HepG2 (cell line): Measurements from ENCODE around the gene IGFBP6. TPM values are rescaled to one million over a fixed set of nuclear protein-coding genes. Genes with fewer than 3 reads are reported as not detected.

Experiments used
- ATAC-seq: fragments of 200-7000 bp; cut with Tn5 transposase; 3 replicates; pipeline ENCODE4 v1.9.1; 2020; ENCODE audit warnings: mild to moderate bottlenecking, moderate library complexity
- BruUV-seq: library from RNA; stranded (reverse); fragments of 400-500 nt; replicated peaks from 2 replicates; lab custom pipeline; 2021; lab: Mats Ljungman, UMichigan
- CTCF ChIA-PET: fragments of 300-600 bp; formaldehyde crosslinking; extraction: SDS; loops from one replicate; lab custom pipeline; 2021; ENCODE audit warnings: low total read pairs, inconsistent platforms, low intra/inter-chr PET ratio; lab: Yijun Ruan, JAX
- POLR2A ChIA-PET: fragments of 350-600 bp; sonication (Branson Sonifier 250); formaldehyde crosslinking; loops from one replicate; lab custom pipeline; 2020; ENCODE audit warnings: antibody characterized with exemption, inconsistent platforms; lab: Yijun Ruan, JAX
- DNase-seq: peaks from one replicate; pipeline ENCODE4 v3.0.0-alpha.2; 2015; ENCODE audit warnings: low spot score
- FAIRE-seq: peaks from 3 replicates; lab custom pipeline; 2011; peaks lifted over from hg19 to GRCh38; lab: Jason Lieb, UNC
- H2AFZ ChIP-seq: one replicate; pipeline ENCODE4 v1.6.1; 2011; ENCODE audit warnings: low read length, inconsistent platforms
- H3K27ac ChIP-seq: fragments of 300-600 bp; 3 replicates; pipeline ENCODE4 v1.8.0; 2011; ENCODE audit warnings: mixed run types, mild to moderate bottlenecking, mixed read lengths, low read length, inconsistent platforms; ENCODE audit not compliant: insufficient read depth; ENCODE audit errors: extremely low read length
- H3K27me3 ChIP-seq, 2 experiments: fragments of 200-600 bp in 1 of 2; 2 replicates in 1 of 2; 3 replicates in 1 of 2; pipeline versions ENCODE4 v1.6.0 to v1.8.0; 2011; ENCODE audit warnings: low read length in 2 of 2, mild to moderate bottlenecking in 2 of 2, moderate library complexity in 2 of 2, inconsistent platforms in 1 of 2; ENCODE audit not compliant: insufficient read depth in 2 of 2, control insufficient read depth in 1 of 2
- H3K36me3 ChIP-seq, 2 experiments: fragments of 200-600 bp in 1 of 2; replicated peaks in 1 of 2; 2 replicates in 1 of 2; 3 replicates in 1 of 2; pipeline versions ENCODE4 v1.5.1 to v1.8.0; 2011; ENCODE audit warnings: low read length in 2 of 2, inconsistent platforms in 1 of 2; ENCODE audit not compliant: insufficient read depth in 2 of 2, control insufficient read depth in 1 of 2
- H3K4me1 ChIP-seq: 2 replicates; pipeline ENCODE4 v1.5.1; 2012; ENCODE audit warnings: low read length, inconsistent platforms; ENCODE audit not compliant: insufficient read depth
- H3K4me2 ChIP-seq: 2 replicates; pipeline ENCODE4 v1.6.0; 2011; ENCODE audit warnings: low read depth, low read length, inconsistent platforms
- H3K4me3 ChIP-seq, 3 experiments: fragments of 200-600 bp in 1 of 3; sonication (generic), shearing (Covaris generic) in 1 of 3; replicated peaks in 1 of 3; 2 replicates each; pipeline ENCODE4 v1.5.1; 2011 to 2016; ENCODE audit warnings: low read length in 3 of 3, inconsistent platforms in 2 of 3, low read depth in 2 of 3, mild to moderate bottlenecking in 2 of 3, control low read depth in 1 of 3, mixed read lengths in 1 of 3; ENCODE audit not compliant: insufficient read depth in 1 of 3
- H3K79me2 ChIP-seq: one replicate; pipeline ENCODE4 v1.6.1; 2011; ENCODE audit warnings: low read length, inconsistent platforms; ENCODE audit not compliant: insufficient read depth
- H3K9ac ChIP-seq: 2 replicates; pipeline ENCODE4 v1.6.0; 2011; ENCODE audit warnings: mild to moderate bottlenecking, low read depth, low read length, inconsistent platforms; ENCODE audit not compliant: insufficient read depth
- H3K9me3 ChIP-seq: 2 replicates; pipeline ENCODE4 v1.5.1; 2012; ENCODE audit warnings: mild to moderate bottlenecking, low read length
- H4K20me1 ChIP-seq: 2 replicates; pipeline ENCODE4 v1.6.0; 2011; ENCODE audit warnings: inconsistent platforms, mild to moderate bottlenecking, low read length, moderate library complexity; ENCODE audit not compliant: insufficient read depth
- CAMTA2 ChIP-seq: sonication (generic); formaldehyde crosslinking; IDR thresholded peaks from 2 replicates; pipeline ENCODE4 v1.4.0; 2020; ENCODE audit warnings: mild to moderate bottlenecking, missing genetic modification reagents, borderline replicate concordance
- CHD4 ChIP-seq: fragments of 200-600 bp; sonication (generic); IDR thresholded peaks from 2 replicates; pipeline ENCODE4 v1.7.0; 2017; ENCODE audit warnings: mild to moderate bottlenecking, low read length, borderline replicate concordance
- FOSL1 ChIP-seq: sonication (generic); formaldehyde crosslinking; IDR thresholded peaks from 2 replicates; pipeline ENCODE4 v1.9.0; 2021; ENCODE audit warnings: missing genetic modification reagents, borderline replicate concordance
- KDM2A ChIP-seq: sonication (generic); formaldehyde crosslinking; IDR thresholded peaks from 2 replicates; pipeline ENCODE4 v1.4.0; 2020; ENCODE audit warnings: low read depth, missing genetic modification reagents, borderline replicate concordance
- KLF11 ChIP-seq: IDR thresholded peaks from 2 replicates; pipeline ENCODE4 v1.6.1; 2016; ENCODE audit warnings: missing compliant biosample characterization
- MATR3 ChIP-seq: sonication (generic); formaldehyde crosslinking; IDR thresholded peaks from 2 replicates; pipeline ENCODE4 v1.4.0; 2020; ENCODE audit warnings: missing genetic modification reagents
- NFKB2 ChIP-seq: sonication (generic); formaldehyde crosslinking; IDR thresholded peaks from 2 replicates; pipeline ENCODE4 v1.4.0; 2020; ENCODE audit warnings: missing genetic modification reagents, borderline replicate concordance
- STAG1 ChIP-seq: sonication (generic); formaldehyde crosslinking; IDR thresholded peaks from 2 replicates; pipeline ENCODE4 v1.4.0; 2020; ENCODE audit warnings: missing genetic modification reagents
- TEAD3 ChIP-seq: optimal IDR thresholded peaks from 2 replicates; pipeline ENCODE3; 2016; ENCODE audit warnings: borderline replicate concordance
- ZNF7 ChIP-seq: IDR thresholded peaks from 2 replicates; pipeline ENCODE4 v1.6.1; 2016; ENCODE audit warnings: missing biosample characterization, missing genetic modification reagents
- ZSCAN30 ChIP-seq: sonication (generic); formaldehyde crosslinking; IDR thresholded peaks from 2 replicates; pipeline ENCODE4 v1.5.0; 2020; ENCODE audit warnings: mild to moderate bottlenecking, missing genetic modification reagents
- WGBS: methylation state at CpG from one replicate; pipeline ENCODE4 v1.1.6; 2017; ENCODE audit warnings: low lambda C conversion rate; 5-methylcytosine and 5-hydroxymethylcytosine counted together
- in situ Hi-C: cut with HindIII; loops from 2 replicates; pipeline ENCODE4 v1.10.0; 2017; ENCODE audit warnings: low pct_unique_long_range_greater_than_20kb; ENCODE audit not compliant: extremely low pct_ligation_motif_present
- intact Hi-C: fragments of 100-400 bp; cut with micrococcal nuclease; formaldehyde crosslinking; loops from one replicate; pipeline ENCODE4 v1.10.0; 2022; ENCODE audit not compliant: unreplicated experiment
- polyA plus RNA-seq, 8 experiments: library from polyadenylated mRNA; depleted of rRNA in 3 of 8; stranded (reverse) in 7 of 8; unstranded in 1 of 8; fragments of >200 nt; fragmentation: Illumina TruSeq in 4 of 8; extraction: Trizol in 4 of 8; gene quantifications; 2 replicates each; pipeline versions ENCODE4 v1.2.1 to v1.2.3, GENCODE V29; 2011 to 2016; ENCODE audit warnings: low read depth in 4 of 8, missing spikeins in 1 of 8, mixed read lengths in 1 of 8; ENCODE audit not compliant: insufficient read depth in 1 of 8
- total RNA-seq, 5 experiments: library from RNA; depleted of rRNA; stranded (reverse); fragments of >200 nt; fragmentation: Illumina TruSeq; extraction: Trizol; gene quantifications; 2 replicates each; pipeline ENCODE4 v1.2.3, GENCODE V29; 2016; ENCODE audit warnings: low read depth in 1 of 5
- TF ChIP-seq, protein P1 (sequence below): fragments of 450-650 bp; IDR thresholded peaks from 2 replicates; pipeline ENCODE4 v1.6.1; 2017
- TF ChIP-seq, protein P2 (sequence below): sonication (generic); formaldehyde crosslinking; IDR thresholded peaks from 2 replicates; pipeline ENCODE4 v1.4.0; 2020; ENCODE audit warnings: missing genetic modification reagents
- TF ChIP-seq, protein P3 (sequence below): sonication (generic); formaldehyde crosslinking; IDR thresholded peaks from 2 replicates; pipeline ENCODE4 v1.4.0; 2020; ENCODE audit warnings: missing genetic modification reagents

The IGFBP6 gene
- total and polyA plus RNA-seq, 2 of the 13 experiments (the other 11 are each of a cell fraction or from before 2014, with no cell fraction given): 3.9 to 25.2 TPM

DNA sequence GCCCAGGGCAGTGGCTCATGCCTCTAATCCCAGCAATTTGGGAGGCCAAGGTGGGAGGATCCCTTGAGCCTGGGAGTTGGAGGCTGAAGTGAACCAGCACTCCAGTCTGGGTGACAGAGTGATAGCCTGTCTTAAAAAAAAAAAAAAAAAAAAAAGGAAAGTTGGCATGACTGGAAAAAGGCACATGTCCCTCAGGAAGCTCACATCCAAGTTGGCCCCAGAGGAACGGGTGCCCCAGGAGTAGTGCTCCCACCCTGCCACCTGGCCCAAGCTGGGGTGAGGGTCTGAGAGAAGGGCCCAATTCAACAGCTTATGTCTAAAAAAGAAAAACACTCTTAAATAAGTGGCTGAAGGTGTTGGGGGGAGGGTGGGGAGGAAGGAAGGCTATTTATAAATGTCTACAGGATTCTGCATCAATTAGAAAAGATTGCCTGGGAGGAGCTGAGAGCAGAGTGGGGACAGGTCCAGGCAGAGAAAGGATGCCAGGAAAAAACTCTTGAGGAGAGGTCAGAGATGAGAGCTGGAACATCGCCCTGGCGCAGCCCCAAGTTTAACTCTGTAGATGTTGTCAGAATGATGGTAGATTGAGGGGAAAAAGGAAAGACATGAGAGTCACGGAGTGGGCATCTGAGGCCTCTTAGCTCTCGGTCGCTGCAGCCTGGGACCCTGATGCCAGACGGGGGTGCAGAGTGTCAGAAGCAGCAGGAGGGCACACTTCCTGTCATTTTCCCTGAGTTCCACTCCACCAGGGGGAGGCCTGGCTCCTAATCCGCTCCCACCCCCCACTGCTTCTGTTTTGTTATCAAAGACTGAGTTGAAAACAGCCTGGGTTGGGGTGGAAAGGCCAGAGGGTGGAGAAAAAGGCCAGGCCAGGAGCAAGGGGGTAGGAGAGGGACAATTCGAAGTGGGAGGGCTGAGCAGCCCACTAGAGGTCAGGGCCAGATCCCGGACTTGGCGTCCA is 25.6 kb upstream of the IGFBP6 start:
- peaks cover 1 to 12% of the 10 kb centered on the region in 2 experiments; a peak in 2 of 5 replicates for H3K36me3 ChIP-seq
- no peaks in the 10 kb centered on the region for H3K9me3 ChIP-seq
- H3K79me2 ChIP-seq: no peaks in the 10 kb centered on the region
- FAIRE-seq (no peak), ATAC-seq (no peak), DNase-seq (no peak)
- H3K4me1 ChIP-seq: peaks cover 38% of the 10 kb centered on the region
- H3K27me3 ChIP-seq: no peaks in the 10 kb centered on the region
- no TSS peak for BruUV-seq
- CTCF ChIA-PET: no interaction called here
- 85% methylated on average over 11 of the region's 11 CpGs for WGBS
- TF ChIP-seq STAG1 (CRISPR knock-in tag) (0 out of 2 replicates have a peak, but pooled peaks have one; percentile 13), NFKB2 (no peak), ZNF7 (no peak), MATR3 (CRISPR knock-in tag) (no peak)
- TF ChIP-seq, protein P1, sequence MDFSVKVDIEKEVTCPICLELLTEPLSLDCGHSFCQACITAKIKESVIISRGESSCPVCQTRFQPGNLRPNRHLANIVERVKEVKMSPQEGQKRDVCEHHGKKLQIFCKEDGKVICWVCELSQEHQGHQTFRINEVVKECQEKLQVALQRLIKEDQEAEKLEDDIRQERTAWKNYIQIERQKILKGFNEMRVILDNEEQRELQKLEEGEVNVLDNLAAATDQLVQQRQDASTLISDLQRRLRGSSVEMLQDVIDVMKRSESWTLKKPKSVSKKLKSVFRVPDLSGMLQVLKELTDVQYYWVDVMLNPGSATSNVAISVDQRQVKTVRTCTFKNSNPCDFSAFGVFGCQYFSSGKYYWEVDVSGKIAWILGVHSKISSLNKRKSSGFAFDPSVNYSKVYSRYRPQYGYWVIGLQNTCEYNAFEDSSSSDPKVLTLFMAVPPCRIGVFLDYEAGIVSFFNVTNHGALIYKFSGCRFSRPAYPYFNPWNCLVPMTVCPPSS: no peak
- POLR2A ChIA-PET: no interaction called here
- H3K9ac ChIP-seq: no peak overlapping the region
- intact Hi-C loops: no loop called here
- no peak overlapping the region for H2AFZ ChIP-seq
- no peak overlapping the region for H3K4me3 ChIP-seq
- H4K20me1 ChIP-seq: no peaks in the 10 kb centered on the region
- no peak overlapping the region for H3K4me2 ChIP-seq
- no peak overlapping the region for H3K27ac ChIP-seq
- in situ Hi-C loops: no loop called here

DNA sequence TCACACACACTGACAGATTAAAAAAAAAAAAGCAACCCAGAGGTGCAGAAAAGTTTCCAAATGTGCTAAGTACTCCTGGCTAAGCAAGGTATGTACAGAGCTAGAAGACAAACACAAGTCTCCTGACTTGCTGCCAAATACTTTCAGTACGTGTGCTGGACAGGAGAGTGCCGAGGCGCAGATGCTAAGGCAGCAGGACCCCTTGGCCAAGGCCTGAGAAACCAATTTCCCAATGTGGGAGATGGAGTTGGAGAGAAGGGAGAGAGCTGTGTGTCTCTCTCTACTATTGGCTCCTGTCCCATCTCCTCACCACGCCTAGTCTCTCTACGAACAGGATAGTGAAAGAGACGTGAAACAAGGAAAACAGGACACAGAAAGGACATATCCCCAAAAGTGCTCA is 23.6 kb upstream of the IGFBP6 start:
- no TSS peak for BruUV-seq
- H2AFZ ChIP-seq: no peak overlapping the region
- POLR2A ChIA-PET: no interaction called here
- H3K9me3 ChIP-seq: no peaks in the 10 kb centered on the region
- no peak overlapping the region for H3K27ac ChIP-seq
- CTCF ChIA-PET: no interaction called here
- peaks cover 56% of the 10 kb centered on the region for H3K4me1 ChIP-seq
- H3K9ac ChIP-seq: no peak overlapping the region
- H3K4me3 ChIP-seq: no peak overlapping the region
- no peak for ATAC-seq
- no peak for DNase-seq
- in situ Hi-C loops (no loop called here), intact Hi-C loops (no loop called here)
- no peak for FAIRE-seq
- H3K27me3 ChIP-seq: no peaks in the 10 kb centered on the region
- no peaks in the 10 kb centered on the region for H3K79me2 ChIP-seq
- H3K36me3 ChIP-seq: peaks cover 1 to 12% of the 10 kb centered on the region in 2 experiments; a peak in 2 of 5 replicates
- H4K20me1 ChIP-seq: no peaks in the 10 kb centered on the region
- no peak overlapping the region for H3K4me2 ChIP-seq
- WGBS: 95% methylated on average over 6 of the region's 6 CpGs
- no peak for TF ChIP-seq FOSL1 (CRISPR knock-in tag)
- TF ChIP-seq, protein P2, sequence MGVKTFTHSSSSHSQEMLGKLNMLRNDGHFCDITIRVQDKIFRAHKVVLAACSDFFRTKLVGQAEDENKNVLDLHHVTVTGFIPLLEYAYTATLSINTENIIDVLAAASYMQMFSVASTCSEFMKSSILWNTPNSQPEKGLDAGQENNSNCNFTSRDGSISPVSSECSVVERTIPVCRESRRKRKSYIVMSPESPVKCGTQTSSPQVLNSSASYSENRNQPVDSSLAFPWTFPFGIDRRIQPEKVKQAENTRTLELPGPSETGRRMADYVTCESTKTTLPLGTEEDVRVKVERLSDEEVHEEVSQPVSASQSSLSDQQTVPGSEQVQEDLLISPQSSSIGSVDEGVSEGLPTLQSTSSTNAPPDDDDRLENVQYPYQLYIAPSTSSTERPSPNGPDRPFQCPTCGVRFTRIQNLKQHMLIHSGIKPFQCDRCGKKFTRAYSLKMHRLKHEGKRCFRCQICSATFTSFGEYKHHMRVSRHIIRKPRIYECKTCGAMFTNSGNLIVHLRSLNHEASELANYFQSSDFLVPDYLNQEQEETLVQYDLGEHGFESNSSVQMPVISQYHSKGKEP: no peak
- TF ChIP-seq CHD4: no peak
- no peak for TF ChIP-seq KLF11 (CRISPR knock-in tag)
- TF ChIP-seq ZSCAN30 (CRISPR knock-in tag): no peak
- TF ChIP-seq TEAD3: no peak
- TF ChIP-seq, protein P3, sequence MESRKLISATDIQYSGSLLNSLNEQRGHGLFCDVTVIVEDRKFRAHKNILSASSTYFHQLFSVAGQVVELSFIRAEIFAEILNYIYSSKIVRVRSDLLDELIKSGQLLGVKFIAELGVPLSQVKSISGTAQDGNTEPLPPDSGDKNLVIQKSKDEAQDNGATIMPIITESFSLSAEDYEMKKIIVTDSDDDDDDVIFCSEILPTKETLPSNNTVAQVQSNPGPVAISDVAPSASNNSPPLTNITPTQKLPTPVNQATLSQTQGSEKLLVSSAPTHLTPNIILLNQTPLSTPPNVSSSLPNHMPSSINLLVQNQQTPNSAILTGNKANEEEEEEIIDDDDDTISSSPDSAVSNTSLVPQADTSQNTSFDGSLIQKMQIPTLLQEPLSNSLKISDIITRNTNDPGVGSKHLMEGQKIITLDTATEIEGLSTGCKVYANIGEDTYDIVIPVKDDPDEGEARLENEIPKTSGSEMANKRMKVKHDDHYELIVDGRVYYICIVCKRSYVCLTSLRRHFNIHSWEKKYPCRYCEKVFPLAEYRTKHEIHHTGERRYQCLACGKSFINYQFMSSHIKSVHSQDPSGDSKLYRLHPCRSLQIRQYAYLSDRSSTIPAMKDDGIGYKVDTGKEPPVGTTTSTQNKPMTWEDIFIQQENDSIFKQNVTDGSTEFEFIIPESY (CRISPR knock-in tag): no peak
- no peak for TF ChIP-seq CAMTA2 (CRISPR knock-in tag)
- TF ChIP-seq KDM2A (CRISPR knock-in tag): no peak
